BE2C (cell line): ENCODE measurements around the gene TRAPPC11.

Source experiments
- DNase-seq: peaks from one replicate; pipeline ENCODE4 v3.0.0-alpha.2; 2020
- H3K27me3 ChIP-seq: fragments of 250-450 bp; sonication (Bioruptor Pico); 2 replicates; pipeline ENCODE4 v1.5.1; 2020; ENCODE audit warnings: mild to moderate bottlenecking
- H3K36me3 ChIP-seq: fragments of 250-450 bp; sonication (Bioruptor Pico); 2 replicates; pipeline ENCODE4 v1.5.1; 2020; ENCODE audit warnings: mild to moderate bottlenecking
- H3K4me1 ChIP-seq: fragments of 250-450 bp; sonication (Bioruptor Pico); 2 replicates; pipeline ENCODE4 v1.5.1; 2020
- H3K4me3 ChIP-seq: 2 replicates; pipeline ENCODE4 v1.5.1; 2011; ENCODE audit warnings: low read depth, low read length
- H3K9me3 ChIP-seq: fragments of 250-450 bp; sonication (Bioruptor Pico); 2 replicates; pipeline ENCODE4 v1.5.1; 2020
- CTCF ChIP-seq: IDR thresholded peaks from 2 replicates; pipeline ENCODE4 v1.5.1; 2012; ENCODE audit warnings: mild to moderate bottlenecking, low read depth, low read length

Gene TRAPPC11

GRCh38 chr4:183691006-183691405, 31.9 kb downstream of the TRAPPC11 start:
- peaks cover 33% of the 10 kb centered on the region for H3K36me3 ChIP-seq

GRCh38 chr4:183691897-183692296, 32.8 kb downstream of the TRAPPC11 start:
- Histone ChIP-seq H3K36me3 (peaks cover 32% of the 10 kb centered on the region), H3K27me3 (no peaks in the 10 kb centered on the region), H3K4me3 (no peak overlapping the region), H3K9me3 (no peaks in the 10 kb centered on the region), H3K4me1 (no peaks in the 10 kb centered on the region)
- no peak for TF ChIP-seq CTCF
- no peak for DNase-seq

More at GRCh38 chr4:183691006-183691405, 31.9 kb downstream of the TRAPPC11 start:
- no peaks in the 10 kb centered on the region for H3K27me3 ChIP-seq
- no peak overlapping the region for H3K4me3 ChIP-seq
- no peaks in the 10 kb centered on the region for H3K9me3 ChIP-seq
- no peak for DNase-seq
- no peak for TF ChIP-seq CTCF
- no peaks in the 10 kb centered on the region for H3K4me1 ChIP-seq

- Histone ChIP-seq H3K4me3 (no peak overlapping the region), H3K4me1 (no peaks in the 10 kb centered on the region), H3K27me3 (no peaks in the 10 kb centered on the region), H3K9me3 (no peaks in the 10 kb centered on the region), H3K36me3 (peaks cover 73% of the 10 kb centered on the region)
- no peak for TF ChIP-seq CTCF
- no peak for DNase-seq
Measured at GRCh38 chr4:183698909-183699308, 39.8 kb downstream of the TRAPPC11 start.

- Histone ChIP-seq H3K27me3 (no peaks in the 10 kb centered on the region), H3K36me3 (peaks cover 67% of the 10 kb centered on the region), H3K4me1 (no peaks in the 10 kb centered on the region), H3K9me3 (no peaks in the 10 kb centered on the region), H3K4me3 (no peak overlapping the region)
- no peak for TF ChIP-seq CTCF
- no peak for DNase-seq
Measured at GRCh38 chr4:183700407-183700806, 41.3 kb downstream of the TRAPPC11 start.

GRCh38 chr4:183702492-183702891, 43.4 kb downstream of the TRAPPC11 start:
- TF ChIP-seq CTCF, result no peak
- Histone ChIP-seq H3K9me3 (no peaks in the 10 kb centered on the region), H3K27me3 (no peaks in the 10 kb centered on the region), H3K4me1 (no peaks in the 10 kb centered on the region), H3K4me3 (no peak overlapping the region), H3K36me3 (peaks cover 66% of the 10 kb centered on the region)
- no peak for DNase-seq

GRCh38 chr4:183714626-183715025, 55.5 kb downstream of the TRAPPC11 start:
- peaks cover 4% of the 10 kb centered on the region; the same call in 1 of the 2 replicates for H3K36me3 ChIP-seq
- H3K9me3 ChIP-seq, result no peaks in the 10 kb centered on the region
- DNase-seq, result no peak
- no peak for TF ChIP-seq CTCF
- H3K27me3 ChIP-seq, result no peaks in the 10 kb centered on the region
- H3K4me3 ChIP-seq, result no peak overlapping the region
- no peaks in the 10 kb centered on the region for H3K4me1 ChIP-seq
